HPDE6-E6E7 (cell line): Measurements from ENCODE around the gene TACC2.
"Not testable (repeated sequence)": the region's sequence is repeated elsewhere in the genome, so short reads cannot be mapped to it uniquely, and the experiment has no call there.

Source experiments
- DNase-seq: peaks from one replicate; pipeline ENCODE4 v3.0.0; 2011; ENCODE audit warnings: missing footprints; ENCODE audit errors: extremely low spot score

Gene TACC2, protein sequence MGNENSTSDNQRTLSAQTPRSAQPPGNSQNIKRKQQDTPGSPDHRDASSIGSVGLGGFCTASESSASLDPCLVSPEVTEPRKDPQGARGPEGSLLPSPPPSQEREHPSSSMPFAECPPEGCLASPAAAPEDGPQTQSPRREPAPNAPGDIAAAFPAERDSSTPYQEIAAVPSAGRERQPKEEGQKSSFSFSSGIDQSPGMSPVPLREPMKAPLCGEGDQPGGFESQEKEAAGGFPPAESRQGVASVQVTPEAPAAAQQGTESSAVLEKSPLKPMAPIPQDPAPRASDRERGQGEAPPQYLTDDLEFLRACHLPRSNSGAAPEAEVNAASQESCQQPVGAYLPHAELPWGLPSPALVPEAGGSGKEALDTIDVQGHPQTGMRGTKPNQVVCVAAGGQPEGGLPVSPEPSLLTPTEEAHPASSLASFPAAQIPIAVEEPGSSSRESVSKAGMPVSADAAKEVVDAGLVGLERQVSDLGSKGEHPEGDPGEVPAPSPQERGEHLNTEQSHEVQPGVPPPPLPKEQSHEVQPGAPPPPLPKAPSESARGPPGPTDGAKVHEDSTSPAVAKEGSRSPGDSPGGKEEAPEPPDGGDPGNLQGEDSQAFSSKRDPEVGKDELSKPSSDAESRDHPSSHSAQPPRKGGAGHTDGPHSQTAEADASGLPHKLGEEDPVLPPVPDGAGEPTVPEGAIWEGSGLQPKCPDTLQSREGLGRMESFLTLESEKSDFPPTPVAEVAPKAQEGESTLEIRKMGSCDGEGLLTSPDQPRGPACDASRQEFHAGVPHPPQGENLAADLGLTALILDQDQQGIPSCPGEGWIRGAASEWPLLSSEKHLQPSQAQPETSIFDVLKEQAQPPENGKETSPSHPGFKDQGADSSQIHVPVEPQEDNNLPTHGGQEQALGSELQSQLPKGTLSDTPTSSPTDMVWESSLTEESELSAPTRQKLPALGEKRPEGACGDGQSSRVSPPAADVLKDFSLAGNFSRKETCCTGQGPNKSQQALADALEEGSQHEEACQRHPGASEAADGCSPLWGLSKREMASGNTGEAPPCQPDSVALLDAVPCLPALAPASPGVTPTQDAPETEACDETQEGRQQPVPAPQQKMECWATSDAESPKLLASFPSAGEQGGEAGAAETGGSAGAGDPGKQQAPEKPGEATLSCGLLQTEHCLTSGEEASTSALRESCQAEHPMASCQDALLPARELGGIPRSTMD (N-terminal part only)

DNA sequence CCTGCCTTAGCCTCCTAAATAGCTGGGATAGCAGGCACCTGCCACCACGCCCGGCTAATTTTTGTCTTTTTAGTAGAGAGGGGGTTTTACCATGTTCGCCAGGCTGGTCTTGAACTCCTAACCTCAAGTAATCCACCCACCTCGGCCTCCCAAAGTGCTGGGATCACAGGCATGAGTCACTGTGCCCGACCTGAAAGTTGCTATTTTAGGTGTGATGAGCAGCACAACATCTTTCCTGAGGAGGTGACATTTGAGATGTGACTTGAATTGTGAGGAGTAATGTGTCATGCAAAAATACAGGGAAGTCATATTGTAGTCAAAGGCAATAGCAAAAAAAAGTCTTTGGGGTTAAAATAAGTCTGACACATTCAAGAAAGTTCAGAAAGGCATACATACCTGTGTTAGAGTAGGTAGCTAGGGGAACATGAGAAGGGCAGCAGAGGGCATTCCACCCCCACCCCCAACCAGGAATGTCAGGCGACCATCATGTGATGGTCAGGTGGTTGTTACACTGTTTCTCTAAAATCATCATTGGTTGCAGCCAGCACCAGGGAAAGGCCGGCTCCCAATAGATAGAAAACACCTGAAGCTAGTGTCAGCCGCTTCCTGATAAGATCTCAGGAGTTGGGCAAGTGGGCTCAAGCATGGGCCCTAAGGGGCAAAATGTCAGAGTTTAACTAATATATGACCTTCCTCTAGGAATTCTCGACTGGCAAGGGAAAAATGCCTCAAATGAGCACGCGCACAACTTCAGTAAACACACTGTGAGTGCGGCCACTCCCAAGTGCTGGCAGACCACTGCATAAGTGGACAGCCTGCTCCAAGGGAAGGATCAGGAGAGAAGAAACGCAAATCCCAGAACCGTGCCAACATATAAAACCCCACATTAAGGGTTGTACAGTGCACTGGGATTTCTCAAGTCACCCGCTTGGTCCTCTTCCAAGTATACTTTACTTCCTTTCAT lies at the start of gene TACC2:
TSS of gene TACC2 (plus strand) at position 803 of the 964 bp plus-strand sequence. CDS start 32,819 bp downstream, outside the sequence.
- no peak for DNase-seq

DNA sequence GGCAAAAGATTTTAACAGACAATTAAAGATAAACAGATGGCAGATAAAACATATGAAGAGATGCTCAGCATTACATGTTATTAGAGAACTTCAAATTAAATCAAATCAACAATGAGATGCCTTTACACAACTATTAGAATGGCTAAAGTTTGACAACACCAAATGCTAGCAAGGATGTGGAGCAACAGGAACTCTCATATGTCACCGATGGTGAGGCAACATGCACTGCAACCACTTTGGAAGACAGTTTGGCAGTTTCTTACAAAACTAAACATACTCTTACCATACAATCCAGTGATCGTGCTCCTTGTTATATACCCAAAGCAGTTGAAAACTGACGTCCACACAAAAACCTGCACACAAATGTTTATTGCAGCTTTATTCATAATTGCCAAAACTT lies 47.4 kb upstream of the TACC2 start:
- no peak for DNase-seq

DNA sequence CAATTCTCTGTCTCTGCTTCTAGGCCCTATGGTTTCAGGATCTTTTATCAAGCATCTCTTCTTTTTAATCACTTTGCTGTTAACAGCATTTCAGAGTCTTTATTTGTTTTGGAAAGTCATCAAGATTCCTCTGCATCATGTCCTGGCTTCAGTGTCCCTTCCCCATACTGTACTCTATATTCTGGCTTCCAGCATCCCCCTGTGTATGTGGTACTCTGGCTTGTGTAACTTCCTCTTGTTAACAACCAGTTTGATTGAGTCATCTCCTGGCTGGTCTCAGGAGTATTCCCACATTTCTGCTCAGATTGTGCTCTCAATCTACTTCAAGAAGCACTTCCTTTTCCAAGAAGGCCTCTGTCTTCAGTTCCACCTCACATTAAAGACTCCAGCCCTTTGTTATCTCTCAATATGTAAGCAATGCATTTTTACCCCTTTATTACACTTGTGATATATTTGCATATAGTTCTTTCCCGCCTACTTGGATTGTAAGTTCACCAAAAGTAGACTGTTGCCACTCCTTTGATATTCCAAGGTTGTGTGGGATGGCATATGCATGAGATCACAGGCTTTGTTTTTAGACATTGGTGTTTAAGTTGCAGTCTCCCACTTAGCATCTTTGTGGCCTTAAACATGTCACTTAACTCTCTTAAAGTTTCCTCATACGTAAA lies 46.1 kb upstream of the TACC2 start:
- DNase-seq, result no peak

DNA sequence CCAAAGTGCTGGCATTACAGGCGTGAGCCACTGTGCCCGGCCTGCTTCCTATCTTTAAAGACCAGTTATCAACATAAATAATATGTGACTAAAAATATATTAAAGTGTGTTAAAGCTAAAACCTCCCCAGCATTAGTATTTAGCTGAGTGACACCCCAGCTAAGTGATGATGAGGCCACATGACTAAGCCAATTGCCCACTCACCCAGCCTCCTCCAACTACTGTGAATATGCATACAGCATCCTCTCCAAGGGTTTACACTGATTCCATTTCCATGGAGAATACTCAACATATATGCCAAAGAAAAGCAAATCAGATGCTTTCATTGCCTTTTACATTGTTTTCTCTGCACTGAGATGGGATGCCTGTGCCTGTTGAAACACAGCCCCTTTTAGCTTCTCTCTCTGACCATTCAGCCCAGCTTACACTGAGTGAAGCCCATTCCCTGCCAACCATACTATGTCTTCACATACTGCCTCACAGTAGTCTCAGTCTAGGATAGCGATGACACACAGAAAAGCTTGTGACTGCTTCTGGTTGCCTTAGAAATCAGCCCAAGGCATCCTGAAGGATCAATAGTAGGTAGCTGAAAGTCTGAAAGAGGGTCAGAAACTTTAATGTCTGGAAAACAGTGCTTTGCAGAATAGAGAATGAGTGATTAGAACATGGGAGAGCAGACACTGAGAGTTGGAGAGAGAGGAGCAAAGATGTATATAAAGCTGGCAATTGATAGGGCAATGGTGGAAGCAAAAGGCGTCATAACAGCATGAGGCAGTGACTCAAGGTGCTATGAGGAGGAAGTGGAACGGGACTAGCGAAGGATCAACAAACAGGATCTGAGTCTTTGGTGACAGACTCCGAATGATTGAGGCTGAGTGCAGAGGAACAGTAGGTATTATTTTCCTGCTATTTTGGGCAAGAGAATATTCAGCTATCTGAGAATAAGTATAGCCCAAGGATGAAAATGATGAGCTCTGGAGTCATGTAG lies 41.3 kb upstream of the TACC2 start:
- DNase-seq, result no peak

DNA sequence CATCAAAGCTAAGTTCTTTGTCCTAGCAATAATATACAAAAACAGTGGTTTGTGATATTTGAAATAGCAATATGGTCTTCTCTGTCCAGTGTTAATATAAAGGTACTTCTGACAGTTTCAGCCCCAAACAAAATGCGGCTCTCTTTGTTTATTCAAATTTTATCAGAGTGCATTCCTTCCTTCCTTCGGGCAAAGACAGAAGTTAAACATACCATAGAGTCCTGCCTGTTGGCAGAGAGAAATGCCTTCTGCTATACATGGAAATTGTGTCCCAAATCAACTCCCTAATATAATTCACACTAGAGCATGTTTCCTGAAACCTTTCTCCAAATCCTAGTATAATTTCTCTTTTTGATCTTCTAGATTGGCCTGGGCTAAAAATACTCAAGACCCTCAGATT lies 39.9 kb upstream of the TACC2 start:
- no peak for DNase-seq

DNA sequence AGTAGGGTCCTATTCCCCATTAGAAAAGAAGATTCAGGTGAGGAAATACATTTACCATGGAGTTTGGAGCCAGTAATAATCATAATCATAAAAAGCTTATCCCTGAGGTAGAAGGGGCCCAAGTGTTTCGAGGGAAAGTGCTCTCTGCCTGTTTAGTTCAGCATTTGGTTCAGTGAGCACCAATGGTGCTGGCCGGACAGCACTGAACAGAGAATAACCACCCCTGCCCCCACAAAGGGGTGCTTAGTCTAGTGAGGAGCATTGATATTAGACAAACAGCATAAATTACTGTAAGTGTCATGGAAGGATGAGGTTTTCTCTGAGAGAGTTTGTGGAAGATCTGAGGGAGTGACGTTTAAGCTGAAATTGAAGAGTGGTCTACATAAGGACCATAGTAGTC lies 39.5 kb upstream of the TACC2 start:
- DNase-seq, result no peak

DNA sequence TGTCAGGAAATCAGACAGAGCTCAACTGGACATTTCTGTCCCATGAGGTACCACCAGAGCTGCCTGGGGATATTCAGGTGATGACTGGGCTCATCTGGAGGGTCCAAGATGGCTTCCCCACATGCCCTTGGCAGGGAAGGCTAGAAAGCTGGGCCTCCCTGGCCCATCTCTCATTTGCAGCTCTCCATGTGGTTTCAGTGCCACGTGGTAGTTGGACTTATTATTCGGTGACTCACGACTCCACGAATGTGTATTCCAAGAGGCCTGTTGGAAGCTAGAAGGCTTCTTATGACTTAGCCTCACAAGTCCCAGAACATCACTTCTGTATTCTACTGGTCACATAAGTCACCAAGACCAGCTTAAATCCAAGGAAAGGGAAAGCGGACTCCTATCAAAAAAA lies 36.7 kb upstream of the TACC2 start:
- DNase-seq, result no peak

DNA sequence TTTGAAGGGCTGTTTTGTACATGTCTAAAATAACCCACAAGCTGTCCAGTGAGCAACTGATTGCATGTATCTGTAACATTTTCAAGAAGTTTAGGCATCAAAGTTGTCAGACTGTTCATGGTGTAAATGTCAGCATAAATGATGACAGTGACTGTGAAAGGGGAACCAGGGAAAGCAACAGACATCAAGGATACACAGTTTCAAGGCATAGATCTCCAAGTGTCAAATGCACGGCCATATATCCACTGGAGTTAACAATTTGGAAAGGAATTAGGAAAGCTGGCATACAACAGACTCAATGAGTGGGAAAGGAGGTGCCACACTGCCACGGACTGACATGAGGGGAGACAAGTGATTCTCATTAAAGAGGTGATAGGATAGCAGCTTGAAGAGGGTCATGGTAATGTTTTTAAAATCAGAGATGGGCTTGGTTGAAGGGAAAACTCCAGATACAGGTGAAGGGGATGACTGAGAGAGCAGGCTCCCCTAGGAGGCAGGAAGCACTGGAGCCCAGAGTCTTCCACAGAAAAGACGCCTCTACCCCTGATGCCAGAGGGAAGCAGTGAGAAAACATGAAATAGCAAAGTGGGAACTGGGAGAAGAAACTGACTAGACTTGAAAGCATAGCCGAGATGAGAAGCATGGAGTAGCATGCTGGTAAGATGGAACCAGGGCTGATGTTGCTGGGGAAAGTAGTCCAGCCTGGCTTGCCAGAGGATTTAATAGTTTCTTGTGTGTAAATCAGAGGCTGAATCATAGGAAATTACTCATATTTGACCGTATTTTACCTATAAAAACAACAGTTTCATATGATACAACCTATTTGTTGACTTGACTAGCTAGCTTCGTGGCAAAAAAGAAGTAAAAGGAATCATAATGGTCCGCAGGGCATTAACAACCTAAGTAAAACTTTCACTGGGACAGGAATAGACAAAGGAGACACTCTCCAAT lies 32.6 kb upstream of the TACC2 start:
- peak; percentile 55 for DNase-seq

DNA sequence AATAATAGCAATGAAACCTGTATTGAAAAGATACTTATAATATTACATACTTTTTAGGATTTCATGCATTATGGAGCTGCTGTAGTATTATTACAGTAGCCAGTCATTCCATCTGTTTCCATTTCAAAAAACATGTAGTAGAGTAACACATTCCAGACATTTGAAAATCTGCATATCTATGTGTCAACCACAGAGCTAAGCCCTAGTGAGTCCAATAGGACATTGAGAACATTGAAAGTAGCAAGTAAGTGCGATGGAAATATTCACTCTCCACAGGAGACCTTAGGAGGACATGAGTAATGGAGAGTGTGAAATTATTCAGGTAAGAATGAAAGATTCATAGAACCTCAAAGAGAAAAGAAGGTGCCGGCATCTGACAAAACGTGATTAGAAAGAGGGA lies 29.3 kb upstream of the TACC2 start:
- DNase-seq, result no peak

DNA sequence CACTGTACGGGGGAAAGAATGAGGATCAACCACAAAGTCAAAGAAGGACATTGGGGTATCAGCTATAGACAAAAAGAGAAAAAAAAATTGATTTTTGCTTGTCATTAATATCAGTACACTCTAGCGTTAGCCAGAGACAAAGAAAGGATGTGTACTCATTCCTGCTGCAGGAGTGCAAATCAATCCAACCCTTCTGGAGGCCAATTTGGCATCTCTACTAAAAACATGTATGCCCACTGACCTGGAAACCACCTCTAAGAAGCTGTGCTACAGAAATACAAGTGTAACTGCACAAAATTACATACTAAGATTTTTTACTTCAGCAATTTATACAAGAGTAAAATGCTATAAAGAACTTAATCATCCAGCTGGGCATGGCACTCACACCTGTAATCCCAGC lies 27.5 kb upstream of the TACC2 start:
- no peak for DNase-seq

DNA sequence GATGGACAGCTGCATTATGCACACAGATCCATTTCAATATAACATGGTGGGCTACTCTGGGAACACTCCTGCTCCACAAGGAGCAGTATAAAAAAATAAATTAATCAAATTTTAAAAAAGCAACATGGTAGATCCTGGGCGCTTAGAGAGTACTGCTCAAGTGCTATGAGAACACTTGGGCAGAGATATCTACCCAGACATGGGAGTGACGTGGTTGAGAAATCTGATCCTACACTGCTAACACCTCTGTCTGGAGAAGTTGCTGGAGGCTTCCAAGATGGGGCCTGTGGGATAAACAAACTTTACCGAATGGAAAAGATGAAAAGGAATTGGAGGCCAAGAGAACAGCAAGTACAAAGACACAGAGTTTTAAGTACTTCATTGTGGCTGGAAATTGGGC lies 23.0 kb upstream of the TACC2 start:
- no peak for DNase-seq

DNA sequence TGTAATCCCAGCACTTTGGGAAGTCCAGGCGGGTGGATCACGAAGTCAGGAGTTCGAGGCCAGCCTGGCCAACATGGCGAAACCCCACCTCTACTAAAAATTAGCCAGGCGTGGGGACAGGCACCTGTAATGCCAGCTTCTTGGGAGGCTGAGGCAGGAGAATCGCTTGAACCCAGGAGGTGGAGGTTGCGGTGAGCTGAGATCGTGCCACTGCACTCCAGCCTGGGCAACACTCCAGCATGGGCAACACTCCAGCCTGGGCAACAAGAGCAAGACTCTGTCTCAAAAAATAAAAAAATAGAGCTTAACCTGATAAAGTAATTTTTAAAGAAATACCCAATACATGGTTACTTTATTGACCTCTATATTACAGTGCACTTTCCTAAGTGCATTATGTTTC lies 19.9 kb upstream of the TACC2 start:
- DNase-seq, result not testable (repeated sequence)

DNA sequence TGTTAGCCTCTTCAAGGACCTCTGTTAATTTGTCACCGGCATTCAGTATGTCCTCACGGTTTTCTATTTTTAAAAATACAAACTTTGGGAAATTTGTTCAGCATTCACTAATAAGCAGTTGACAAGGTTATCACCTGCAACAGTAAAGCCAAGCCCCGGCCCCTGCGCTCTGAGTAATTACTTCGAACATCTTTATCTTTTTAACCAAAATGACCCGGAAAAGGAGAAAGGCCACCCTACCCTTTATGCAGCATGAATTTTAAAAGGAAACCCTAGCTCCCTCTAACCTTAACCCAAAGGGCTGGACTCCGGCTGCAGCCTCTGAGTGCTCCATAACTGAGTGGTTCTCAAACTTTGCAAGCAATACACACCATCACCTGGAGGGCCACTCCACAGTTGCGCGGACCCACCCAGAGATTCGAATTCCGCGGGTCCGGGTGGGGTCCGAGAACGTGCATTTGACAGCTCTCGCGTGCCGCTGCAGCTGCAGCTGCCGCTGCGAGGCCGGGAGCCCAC lies 14.9 kb upstream of the TACC2 start:
- DNase-seq, result no peak

DNA sequence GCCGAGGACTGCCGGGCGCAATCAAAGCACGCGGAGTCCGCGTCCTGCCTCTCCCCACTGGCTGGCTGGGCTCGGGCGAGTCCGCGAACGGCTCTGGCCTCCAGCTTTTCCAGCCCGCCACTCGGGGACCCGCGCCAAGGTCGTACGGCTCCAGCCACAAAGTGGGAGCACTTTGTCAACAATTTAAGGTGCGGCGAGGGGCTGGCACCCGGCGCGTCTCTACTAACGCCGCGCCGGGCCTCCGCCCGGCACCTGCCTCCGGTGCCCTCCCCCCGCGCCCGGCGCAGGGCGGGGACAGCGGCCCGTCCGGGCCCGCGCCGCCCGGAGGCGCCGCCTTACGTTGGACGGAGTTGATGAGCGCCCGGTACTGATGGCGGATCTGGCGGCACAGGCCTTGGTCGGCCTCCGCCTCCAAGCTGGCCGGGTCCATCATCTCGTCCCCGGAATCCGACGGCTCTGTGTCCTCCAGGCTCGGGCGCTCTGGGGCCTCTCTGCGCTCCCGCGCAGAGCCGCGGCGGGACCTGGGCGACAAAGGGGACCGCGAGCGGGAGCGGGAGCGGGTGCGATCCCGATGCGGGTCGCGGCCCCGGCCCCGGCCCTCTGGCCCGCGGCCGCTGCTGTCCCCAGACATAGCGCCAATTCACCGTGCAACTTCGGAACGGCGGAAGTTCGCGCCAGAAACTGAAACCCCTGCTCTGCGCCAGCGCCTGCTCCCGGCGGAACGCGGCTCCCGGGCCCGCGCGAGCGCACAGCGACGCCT lies 14.2 kb upstream of the TACC2 start, which contains the start of gene NSMCE4A:
TSS of gene NSMCE4A (minus strand) at position 683 of the 760 bp plus-strand sequence. CDS start at position 631, 52 bp downstream.
- peak; percentile 77 for DNase-seq

DNA sequence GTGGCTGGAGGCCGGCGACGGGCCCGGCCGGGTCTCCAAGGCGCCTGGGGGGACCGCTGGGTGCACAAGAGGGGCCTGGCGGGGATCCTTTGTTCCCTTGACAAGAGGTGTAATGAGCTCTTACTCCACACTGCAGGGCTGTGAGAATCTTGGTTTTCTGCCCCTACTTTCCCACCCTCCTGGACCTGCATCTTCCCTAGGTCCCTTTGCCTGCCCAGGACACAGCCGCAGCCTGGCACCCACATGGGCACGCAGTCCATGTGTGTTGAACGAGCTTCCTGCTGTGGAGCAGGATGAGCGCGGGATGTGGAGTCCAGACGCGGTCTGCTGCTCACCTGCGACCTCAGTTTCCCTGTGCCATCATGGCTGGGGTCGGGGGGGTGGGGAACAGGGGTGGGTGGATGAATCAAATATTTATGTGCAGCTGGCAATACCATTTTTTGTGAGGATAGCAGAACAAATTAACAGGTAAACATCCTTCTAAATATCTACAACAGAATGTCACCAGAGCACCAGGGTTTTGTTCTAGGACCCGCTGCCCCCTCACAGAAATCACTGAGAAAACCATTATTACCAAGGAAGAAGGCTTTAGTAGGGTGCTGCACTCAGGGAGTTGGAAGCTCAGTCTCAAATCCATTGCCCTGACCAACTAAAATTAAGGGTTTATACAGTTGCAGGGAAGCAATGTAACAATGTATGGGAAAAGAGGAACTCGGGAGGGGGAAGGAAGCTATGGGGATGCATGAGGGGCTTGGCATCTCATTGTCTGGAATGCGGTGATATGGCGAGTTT lies 13.5 kb upstream of the TACC2 start:
- no peak for DNase-seq

DNA sequence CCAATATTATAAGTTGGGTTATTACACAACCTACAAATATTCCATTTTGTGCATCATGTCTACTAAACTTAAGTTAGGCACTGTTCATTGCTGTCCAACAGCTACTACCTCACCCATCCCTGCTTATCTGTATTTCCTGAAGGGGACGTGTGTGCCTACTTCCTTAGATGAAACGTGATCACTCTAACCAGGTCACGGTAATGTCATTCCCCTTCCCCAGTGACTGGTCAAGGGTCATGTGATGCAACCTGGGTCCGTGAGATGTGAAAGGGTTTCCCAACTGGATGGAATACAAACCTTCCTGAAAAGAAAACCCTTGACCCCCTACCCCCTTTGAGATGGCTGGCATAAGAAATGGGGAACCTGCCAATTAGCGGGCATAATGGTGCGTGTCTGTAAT lies 12.4 kb upstream of the TACC2 start:
- DNase-seq, result no peak
